ENCODE measurements around the gene LAMC2.
A peak's percentile ranks its signal among the peaks of the same experiment; 100 is the strongest.
"Not testable (repeated sequence)": the region's sequence is repeated elsewhere in the genome, so short reads cannot be mapped to it uniquely, and the experiment has no call there.

Gene LAMC2

DNA sequence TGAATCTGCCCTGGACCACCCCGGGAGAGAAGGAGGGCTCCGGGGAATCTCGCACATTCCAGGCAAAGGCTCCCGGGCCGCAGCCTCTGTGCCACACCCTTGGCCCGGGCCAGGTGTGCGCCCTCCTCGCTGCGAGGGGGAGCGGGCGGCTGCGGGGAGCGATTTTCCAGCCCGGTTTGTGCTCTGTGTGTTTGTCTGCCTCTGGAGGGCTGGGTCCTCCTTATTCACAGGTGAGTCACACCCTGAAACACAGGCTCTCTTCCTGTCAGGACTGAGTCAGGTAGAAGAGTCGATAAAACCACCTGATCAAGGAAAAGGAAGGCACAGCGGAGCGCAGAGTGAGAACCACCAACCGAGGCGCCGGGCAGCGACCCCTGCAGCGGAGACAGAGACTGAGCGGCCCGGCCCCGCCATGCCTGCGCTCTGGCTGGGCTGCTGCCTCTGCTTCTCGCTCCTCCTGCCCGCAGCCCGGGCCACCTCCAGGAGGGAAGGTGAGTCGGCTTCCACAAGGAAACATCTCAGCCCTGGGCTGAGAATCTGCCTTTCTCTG, at the start of gene LAMC2:
TSS of gene LAMC2 (plus strand) at position 324 of the 550 bp plus-strand sequence. CDS start at position 413, 89 bp downstream.
- DNase-seq (ENCODE audit: low read depth, low spot score), result peak; percentile 92

DNA sequence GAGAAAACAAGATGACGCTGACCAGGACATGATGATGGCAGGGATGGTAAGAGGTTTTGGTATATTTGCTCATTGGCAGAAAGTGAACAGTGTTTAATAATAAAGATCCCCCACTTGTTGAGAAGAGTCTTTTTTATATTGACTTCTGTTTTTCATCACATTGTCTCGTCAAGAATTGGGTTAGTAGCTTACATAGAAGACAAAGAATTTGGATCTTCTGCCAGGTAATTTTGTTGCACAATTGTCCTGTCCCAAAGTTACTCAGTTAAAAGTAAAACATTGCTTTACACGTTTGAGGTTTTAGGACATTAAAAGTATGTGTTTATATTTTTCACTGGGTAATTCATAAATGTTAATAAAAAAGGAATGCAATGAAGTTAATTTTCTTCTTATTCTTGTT, 48.3 kb upstream of the LAMC2 start:
- no peak for DNase-seq (ENCODE audit: low read depth, low spot score)

GRCh38 chr1:183138301-183138700, 47.8 kb upstream of the LAMC2 start:
- no peak for DNase-seq (ENCODE audit: low read depth, low spot score)

- DNase-seq (ENCODE audit: low read depth, low spot score), result no peak
Observed at GRCh38 chr1:183139281-183139942, 46.7 kb upstream of the LAMC2 start.

- DNase-seq (ENCODE audit: low read depth, low spot score), result no peak
Observed at GRCh38 chr1:183140633-183141032, 45.4 kb upstream of the LAMC2 start.

DNA sequence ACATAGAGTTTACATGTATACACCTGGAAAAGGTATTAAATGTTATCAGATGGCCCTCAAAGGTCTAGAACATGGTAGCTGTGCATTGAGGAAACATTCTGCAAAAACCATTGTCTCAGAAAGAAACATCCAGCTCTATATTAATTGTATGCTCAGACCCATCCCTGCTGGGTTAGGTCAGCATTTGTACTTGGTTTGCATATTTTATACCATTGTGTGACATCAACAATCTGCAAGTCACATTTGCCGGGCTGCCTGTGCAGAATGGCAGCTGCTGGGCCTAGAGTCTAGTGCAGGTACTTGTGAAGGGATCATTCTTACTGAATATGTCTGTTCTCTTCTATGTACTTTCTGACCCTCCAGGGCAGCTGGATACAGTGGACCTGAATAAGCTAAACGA, 43.9 kb upstream of the LAMC2 start:
- DNase-seq (ENCODE audit: low read depth, low spot score), result no peak

- DNase-seq (ENCODE audit: low read depth, low spot score), result no peak
Observed at GRCh38 chr1:183143576-183144315, 42.3 kb upstream of the LAMC2 start.

DNA sequence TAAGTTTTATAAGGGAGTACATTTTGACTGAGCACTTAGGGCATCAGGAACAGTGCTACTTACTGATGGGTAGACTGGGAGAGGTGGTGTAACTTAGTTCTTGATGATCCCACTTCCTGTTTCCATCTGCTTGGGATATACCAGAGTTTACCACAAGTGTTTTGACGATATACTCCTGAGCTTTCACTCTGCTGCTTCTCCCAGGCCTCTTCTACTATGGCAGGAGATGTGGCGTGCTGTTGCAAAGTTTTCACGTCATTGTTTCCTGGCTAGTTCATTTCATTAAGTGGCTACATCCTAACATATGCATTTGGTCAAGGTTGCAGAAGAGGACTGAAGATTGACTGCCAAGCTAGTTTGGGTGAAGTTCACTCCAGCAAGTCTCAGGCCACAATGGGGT, 41.3 kb upstream of the LAMC2 start:
- no peak for DNase-seq (ENCODE audit: low read depth, low spot score)

DNA sequence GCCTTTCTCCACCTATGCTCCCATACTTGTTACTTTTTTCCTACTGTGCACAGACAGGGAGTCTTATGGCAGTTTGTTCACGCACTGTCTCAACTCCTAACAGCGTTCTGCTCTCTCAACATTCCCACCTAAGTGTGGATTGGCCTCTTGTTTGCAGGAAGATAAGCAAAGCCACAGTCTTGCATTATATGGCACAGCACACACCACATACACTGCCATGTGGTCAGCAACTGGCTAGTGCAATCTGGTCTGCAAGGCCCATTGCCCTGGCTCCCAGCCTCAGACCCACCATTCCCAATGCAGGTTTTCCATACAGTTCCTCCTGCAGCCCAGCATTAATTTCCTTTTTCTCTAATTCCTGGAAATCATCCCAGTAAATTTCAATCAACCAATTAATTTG, 38.3 kb upstream of the LAMC2 start:
- DNase-seq (ENCODE audit: low read depth, low spot score), result no peak

DNA sequence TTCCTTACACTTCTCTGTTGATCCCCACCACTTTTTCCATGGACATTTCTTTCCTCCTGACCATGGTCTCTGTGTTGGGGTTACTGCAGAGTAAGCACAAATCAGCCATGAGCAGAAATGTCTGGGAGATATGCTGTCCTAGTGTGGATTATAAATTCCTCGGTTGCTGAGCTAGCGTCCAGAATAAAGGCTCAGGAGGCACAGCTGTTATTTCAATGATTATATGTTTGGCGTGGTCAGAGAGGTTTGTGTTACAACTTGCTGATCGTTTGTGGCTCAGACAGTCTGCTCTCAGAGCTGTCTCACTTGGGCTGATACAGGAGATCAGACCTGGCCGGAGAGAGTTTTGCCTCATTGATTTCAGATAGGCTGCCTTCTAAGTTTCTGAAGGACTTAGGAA, 37.5 kb upstream of the LAMC2 start:
- no peak for DNase-seq (ENCODE audit: low read depth, low spot score)

DNA sequence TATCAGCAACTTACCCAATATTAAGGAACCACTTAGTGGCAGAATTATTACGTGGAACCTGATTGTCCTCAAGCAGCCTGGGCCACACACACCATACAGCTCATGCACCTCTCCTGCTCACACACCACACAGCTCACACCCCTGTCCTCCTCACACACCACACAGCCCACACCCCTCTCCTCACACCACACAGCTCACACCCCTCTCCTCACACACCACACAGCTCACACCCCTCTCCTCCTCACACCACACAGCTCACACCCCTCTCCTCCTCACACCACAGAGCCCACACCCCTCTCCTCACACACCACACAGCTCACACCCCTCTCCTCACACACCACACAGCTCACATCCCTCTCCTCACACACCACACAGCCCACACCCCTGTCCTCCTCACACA, 36.8 kb upstream of the LAMC2 start:
- no peak for DNase-seq (ENCODE audit: low read depth, low spot score)

GRCh38 chr1:183150032-183150431, 36.0 kb upstream of the LAMC2 start:
- DNase-seq (ENCODE audit: low read depth, low spot score), result not testable (repeated sequence)

GRCh38 chr1:183150445-183150844, 35.6 kb upstream of the LAMC2 start:
- DNase-seq (ENCODE audit: low read depth, low spot score), result no peak

DNA sequence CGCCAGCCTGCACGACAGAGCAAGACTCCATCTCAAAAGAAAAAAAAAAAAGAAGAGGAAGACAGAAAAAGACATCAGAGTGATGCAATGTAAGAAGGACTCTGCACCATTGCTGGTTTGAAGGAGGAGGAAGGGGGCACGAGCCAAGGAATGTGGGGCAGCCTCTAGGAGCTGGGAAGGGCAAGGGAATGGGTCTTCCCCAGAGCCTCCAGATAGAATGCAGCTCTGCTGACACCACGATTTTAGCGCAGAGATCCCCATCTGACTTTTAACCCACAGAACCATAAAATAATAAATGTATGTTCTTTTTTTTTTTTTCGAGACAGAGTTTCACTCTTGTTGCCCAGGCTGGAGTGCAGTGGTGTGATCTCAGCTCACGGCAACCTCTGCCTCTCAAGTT, 33.9 kb upstream of the LAMC2 start:
- DNase-seq (ENCODE audit: low read depth, low spot score), result no peak

GRCh38 chr1:183155939-183156338, 30.1 kb upstream of the LAMC2 start:
- DNase-seq (ENCODE audit: low read depth, low spot score), result no peak

DNA sequence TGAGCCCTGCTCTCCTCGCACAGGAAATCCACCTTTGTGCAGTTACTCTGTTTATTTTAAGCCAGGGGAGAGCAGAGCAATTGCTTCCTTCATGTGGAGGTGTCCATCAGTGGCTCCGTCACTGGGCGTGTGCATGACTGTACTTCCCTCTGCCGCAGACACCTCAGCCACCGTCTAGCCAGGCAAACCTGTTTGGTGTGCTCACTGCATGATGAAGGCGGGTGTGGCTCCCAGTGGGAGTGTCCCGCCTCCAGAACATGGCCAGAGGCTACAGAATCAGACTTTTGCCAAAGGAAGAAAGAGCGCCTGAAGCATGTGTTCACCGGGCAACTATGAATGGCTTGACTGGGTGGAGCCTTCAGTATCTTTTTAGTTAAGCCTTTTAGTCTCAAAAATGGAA, 26.1 kb upstream of the LAMC2 start:
- DNase-seq (ENCODE audit: low read depth, low spot score), result peak; percentile 93

GRCh38 chr1:183161391-183161790, 24.7 kb upstream of the LAMC2 start:
- DNase-seq (ENCODE audit: low read depth, low spot score), result no peak

- no peak for DNase-seq (ENCODE audit: low read depth, low spot score)
Observed at GRCh38 chr1:183163316-183163715, 22.7 kb upstream of the LAMC2 start.

DNA sequence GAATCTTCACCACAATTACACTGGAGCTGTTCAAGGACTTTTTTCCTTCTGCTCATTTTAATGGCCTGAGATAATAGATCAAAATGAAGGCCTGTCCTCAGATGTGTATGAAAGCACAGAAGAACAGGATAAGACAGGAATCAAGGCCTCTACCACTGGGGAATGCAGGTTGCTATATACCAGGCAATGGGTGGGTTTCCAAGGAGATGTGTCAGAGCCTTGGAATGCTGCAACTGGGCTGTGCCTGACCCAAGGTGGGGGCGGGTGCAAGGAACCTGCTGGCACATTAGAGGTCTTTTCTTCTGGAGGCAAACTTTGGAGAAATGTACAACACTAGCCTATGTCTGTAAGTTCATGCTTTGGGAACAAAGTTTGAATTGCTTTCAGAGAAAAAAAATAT, 21.7 kb upstream of the LAMC2 start:
- DNase-seq (ENCODE audit: low read depth, low spot score), result peak; percentile 85

GRCh38 chr1:183164963-183165362, 21.1 kb upstream of the LAMC2 start:
- no peak for DNase-seq (ENCODE audit: low read depth, low spot score)

- DNase-seq (ENCODE audit: low read depth, low spot score), result no peak
Observed at GRCh38 chr1:183165456-183165855, 20.6 kb upstream of the LAMC2 start.

DNA sequence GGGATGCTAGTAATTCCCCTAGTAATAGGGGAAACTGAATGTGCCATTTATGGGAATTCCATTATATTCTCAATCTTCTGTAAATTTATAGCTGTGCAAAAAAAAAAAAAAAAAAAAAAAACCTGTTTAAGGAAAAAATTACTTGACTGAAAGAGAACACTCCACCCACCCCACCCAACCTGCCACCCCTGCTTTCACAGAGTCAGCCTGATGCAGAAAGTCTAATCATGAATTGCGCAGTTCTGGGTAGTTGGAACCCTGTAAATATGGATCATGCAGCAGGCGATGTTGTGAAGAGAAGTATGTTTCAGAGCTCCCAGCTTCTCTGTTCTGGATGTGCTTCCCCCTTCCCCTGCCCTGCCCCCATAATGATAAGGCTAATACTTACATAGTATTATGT, 19.6 kb upstream of the LAMC2 start:
- no peak for DNase-seq (ENCODE audit: low read depth, low spot score)

- DNase-seq (ENCODE audit: low read depth, low spot score), result no peak
Observed at GRCh38 chr1:183167676-183168075, 18.4 kb upstream of the LAMC2 start.
